ENCODE results near the gene C6. TPM values are rescaled to one million over a fixed set of nuclear protein-coding genes. Genes with fewer than 3 reads are reported as not detected.
"Not testable (repeated sequence)": the region's sequence is repeated elsewhere in the genome, so short reads cannot be mapped to it uniquely, and the experiment has no call there.

C6 gene
- polyA plus RNA-seq, 1 donor (not counting 4 experiments of a cell fraction or from before 2014, with no cell fraction given): not detected

DNA sequence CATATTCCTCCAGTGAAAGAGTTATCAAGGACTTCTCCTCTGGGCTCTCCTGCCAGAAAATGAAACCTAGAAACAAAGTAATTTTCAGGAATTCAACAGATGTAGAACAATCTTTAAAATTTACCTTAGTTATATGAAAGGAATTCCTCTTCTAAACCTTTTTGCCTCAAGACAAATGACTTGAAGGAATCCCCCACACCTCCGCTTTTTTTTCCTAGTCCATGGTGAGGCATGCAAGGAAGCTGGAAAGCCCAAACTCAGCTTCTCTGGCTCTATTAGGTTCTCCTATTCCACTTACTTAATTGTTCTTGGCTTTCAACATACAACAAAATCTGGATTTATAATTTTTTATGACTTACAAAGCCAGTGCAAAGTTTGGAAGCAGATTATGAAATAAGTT, 27.2 kb downstream of the C6 start:
- no peak overlapping the region for H3K4me3 ChIP-seq (ENCODE audit: control insufficient read depth in 2 of 3, extremely low read depth in 1 of 3, insufficient read depth in 2 of 3, low read depth in 1 of 3, low read length in 3 of 3)
- no peak overlapping the region for H3K27ac ChIP-seq (ENCODE audit: control insufficient read depth, insufficient read depth, low read length)
- no peaks in the 10 kb centered on the region for H3K79me2 ChIP-seq (ENCODE audit: control insufficient read depth, insufficient read depth, low read length)
- H3K9me1 ChIP-seq (ENCODE audit: control insufficient read depth, extremely low read depth, insufficient read depth, low read length): no peaks in the 10 kb centered on the region
- DNase-seq (ENCODE audit: low read depth, low spot score) (no peak), FAIRE-seq (no peak)
- H3K9me3 ChIP-seq (ENCODE audit: control insufficient read depth, low read depth, low read length): no peaks in the 10 kb centered on the region
- no peak overlapping the region for H2AFZ ChIP-seq (ENCODE audit: control insufficient read depth, low read length)
- no peaks in the 10 kb centered on the region for H3K36me3 ChIP-seq (ENCODE audit: control insufficient read depth in 2 of 2, extremely low read depth in 1 of 2, insufficient read depth in 2 of 2, low read length in 2 of 2)
- H3K4me2 ChIP-seq (ENCODE audit: control insufficient read depth, extremely low read depth, insufficient read depth, low read depth, low read length): no peak overlapping the region
- TF ChIP-seq EZH2 (IDR thresholded peaks at IDR 0.05; ENCODE audit: low read length): no peak
- TF ChIP-seq, protein P1, sequence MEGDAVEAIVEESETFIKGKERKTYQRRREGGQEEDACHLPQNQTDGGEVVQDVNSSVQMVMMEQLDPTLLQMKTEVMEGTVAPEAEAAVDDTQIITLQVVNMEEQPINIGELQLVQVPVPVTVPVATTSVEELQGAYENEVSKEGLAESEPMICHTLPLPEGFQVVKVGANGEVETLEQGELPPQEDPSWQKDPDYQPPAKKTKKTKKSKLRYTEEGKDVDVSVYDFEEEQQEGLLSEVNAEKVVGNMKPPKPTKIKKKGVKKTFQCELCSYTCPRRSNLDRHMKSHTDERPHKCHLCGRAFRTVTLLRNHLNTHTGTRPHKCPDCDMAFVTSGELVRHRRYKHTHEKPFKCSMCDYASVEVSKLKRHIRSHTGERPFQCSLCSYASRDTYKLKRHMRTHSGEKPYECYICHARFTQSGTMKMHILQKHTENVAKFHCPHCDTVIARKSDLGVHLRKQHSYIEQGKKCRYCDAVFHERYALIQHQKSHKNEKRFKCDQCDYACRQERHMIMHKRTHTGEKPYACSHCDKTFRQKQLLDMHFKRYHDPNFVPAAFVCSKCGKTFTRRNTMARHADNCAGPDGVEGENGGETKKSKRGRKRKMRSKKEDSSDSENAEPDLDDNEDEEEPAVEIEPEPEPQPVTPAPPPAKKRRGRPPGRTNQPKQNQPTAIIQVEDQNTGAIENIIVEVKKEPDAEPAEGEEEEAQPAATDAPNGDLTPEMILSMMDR (optimal IDR thresholded peaks at IDR 0.05 in 1 of 3, IDR thresholded peaks at IDR 0.05 in 1 of 3, conservative IDR thresholded peaks at IDR 0.05 in 1 of 3; ENCODE audit: extremely low read depth in 1 of 3, insufficient read depth in 2 of 3, low read length in 3 of 3): no peak
- dilution Hi-C loops (cut with MboI; ENCODE audit: extremely low pct_ligation_motif_present, low sequenced_read_pairs): no loop called here
- H3K4me1 ChIP-seq (ENCODE audit: control insufficient read depth, extremely low read depth, insufficient read depth, low read length): no peaks in the 10 kb centered on the region
- H4K20me1 ChIP-seq (ENCODE audit: control insufficient read depth, extremely low read depth, insufficient read depth, low read length): no peaks in the 10 kb centered on the region
- no peak overlapping the region for H3K9ac ChIP-seq (ENCODE audit: control insufficient read depth, extremely low read depth, insufficient read depth, low read length)
- H3K27me3 ChIP-seq (ENCODE audit: control insufficient read depth, extremely low read depth, insufficient read depth, low read length): no peaks in the 10 kb centered on the region

DNA sequence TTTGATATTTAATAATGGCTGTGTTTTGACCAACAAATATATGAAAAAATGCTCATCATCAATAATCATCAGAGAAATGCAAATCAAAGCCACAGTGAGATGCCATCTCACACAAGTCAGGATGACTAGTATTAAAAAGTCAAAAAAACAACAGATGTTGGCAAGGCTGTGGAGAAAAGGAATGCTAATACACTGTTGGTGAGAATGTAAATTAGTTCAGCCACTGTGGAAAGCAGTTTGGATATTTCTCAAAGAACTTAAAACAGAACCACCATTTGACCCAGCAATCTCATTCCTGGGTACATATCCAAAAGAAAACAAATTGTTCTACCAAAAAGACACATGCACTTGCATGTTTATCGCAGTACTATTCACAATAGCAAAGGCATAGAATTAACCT, 30.0 kb downstream of the C6 start:
- H3K79me2 ChIP-seq (ENCODE audit: control insufficient read depth, insufficient read depth, low read length); H3K36me3 ChIP-seq (ENCODE audit: control insufficient read depth in 2 of 2, extremely low read depth in 1 of 2, insufficient read depth in 2 of 2, low read length in 2 of 2); H4K20me1 ChIP-seq (ENCODE audit: control insufficient read depth, extremely low read depth, insufficient read depth, low read length); H3K9ac ChIP-seq (ENCODE audit: control insufficient read depth, extremely low read depth, insufficient read depth, low read length); dilution Hi-C loops (cut with MboI; ENCODE audit: extremely low pct_ligation_motif_present, low sequenced_read_pairs); H3K4me3 ChIP-seq (ENCODE audit: control insufficient read depth in 2 of 3, extremely low read depth in 1 of 3, insufficient read depth in 2 of 3, low read depth in 1 of 3, low read length in 3 of 3); H3K27me3 ChIP-seq (ENCODE audit: control insufficient read depth, extremely low read depth, insufficient read depth, low read length); H3K9me1 ChIP-seq (ENCODE audit: control insufficient read depth, extremely low read depth, insufficient read depth, low read length); H3K27ac ChIP-seq (ENCODE audit: control insufficient read depth, insufficient read depth, low read length); H3K4me1 ChIP-seq (ENCODE audit: control insufficient read depth, extremely low read depth, insufficient read depth, low read length); FAIRE-seq; H3K9me3 ChIP-seq (ENCODE audit: control insufficient read depth, low read depth, low read length); H3K4me2 ChIP-seq (ENCODE audit: control insufficient read depth, extremely low read depth, insufficient read depth, low read depth, low read length); H2AFZ ChIP-seq (ENCODE audit: control insufficient read depth, low read length); DNase-seq (ENCODE audit: low read depth, low spot score): not testable (repeated sequence)

DNA sequence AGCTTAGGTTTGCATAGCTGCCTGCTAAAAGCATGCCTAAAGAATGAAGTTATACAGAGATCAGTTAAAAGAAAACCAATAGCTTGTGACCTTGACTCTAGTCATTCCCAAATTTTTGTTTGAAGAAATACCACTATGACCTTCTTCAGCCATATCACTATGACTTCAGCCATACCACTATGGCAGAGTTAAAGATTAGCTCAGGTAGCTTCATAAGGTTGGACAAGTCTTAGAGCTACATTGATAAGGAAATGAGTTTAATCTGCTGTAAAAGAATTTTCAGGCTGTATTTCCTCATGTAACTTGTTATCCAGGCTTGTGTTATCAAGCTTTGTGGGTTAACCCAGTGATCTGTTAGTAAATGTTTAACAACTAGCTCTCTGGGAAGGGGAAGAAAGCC, 30.7 kb downstream of the C6 start:
- no peaks in the 10 kb centered on the region for H4K20me1 ChIP-seq (ENCODE audit: control insufficient read depth, extremely low read depth, insufficient read depth, low read length)
- no peak for FAIRE-seq
- no peaks in the 10 kb centered on the region for H3K4me1 ChIP-seq (ENCODE audit: control insufficient read depth, extremely low read depth, insufficient read depth, low read length)
- no peaks in the 10 kb centered on the region for H3K79me2 ChIP-seq (ENCODE audit: control insufficient read depth, insufficient read depth, low read length)
- H2AFZ ChIP-seq (ENCODE audit: control insufficient read depth, low read length): no peak overlapping the region
- H3K36me3 ChIP-seq (ENCODE audit: control insufficient read depth in 2 of 2, extremely low read depth in 1 of 2, insufficient read depth in 2 of 2, low read length in 2 of 2): no peaks in the 10 kb centered on the region
- no peak for TF ChIP-seq EZH2 (IDR thresholded peaks at IDR 0.05; ENCODE audit: low read length)
- TF ChIP-seq, protein P1 (optimal IDR thresholded peaks at IDR 0.05 in 1 of 3, IDR thresholded peaks at IDR 0.05 in 1 of 3, conservative IDR thresholded peaks at IDR 0.05 in 1 of 3; ENCODE audit: extremely low read depth in 1 of 3, insufficient read depth in 2 of 3, low read length in 3 of 3): no peak
- H3K9me3 ChIP-seq (ENCODE audit: control insufficient read depth, low read depth, low read length): no peaks in the 10 kb centered on the region
- no peaks in the 10 kb centered on the region for H3K9me1 ChIP-seq (ENCODE audit: control insufficient read depth, extremely low read depth, insufficient read depth, low read length)
- dilution Hi-C loops (cut with MboI; ENCODE audit: extremely low pct_ligation_motif_present, low sequenced_read_pairs): no loop called here
- no peak overlapping the region for H3K4me2 ChIP-seq (ENCODE audit: control insufficient read depth, extremely low read depth, insufficient read depth, low read depth, low read length)
- no peak overlapping the region for H3K9ac ChIP-seq (ENCODE audit: control insufficient read depth, extremely low read depth, insufficient read depth, low read length)
- H3K27ac ChIP-seq (ENCODE audit: control insufficient read depth, insufficient read depth, low read length): no peak overlapping the region
- no peak for DNase-seq (ENCODE audit: low read depth, low spot score)
- no peaks in the 10 kb centered on the region for H3K27me3 ChIP-seq (ENCODE audit: control insufficient read depth, extremely low read depth, insufficient read depth, low read length)
- no peak overlapping the region for H3K4me3 ChIP-seq (ENCODE audit: control insufficient read depth in 2 of 3, extremely low read depth in 1 of 3, insufficient read depth in 2 of 3, low read depth in 1 of 3, low read length in 3 of 3)

All from keratinocyte (primary cell).